Motor neuron (in vitro differentiated cells): ENCODE results near the gene FUBP3. TPM values are rescaled to one million over a fixed set of nuclear protein-coding genes. Genes with fewer than 3 reads are reported as not detected.

Source experiments
- ATAC-seq, 8 experiments: fragments of 200-7000 bp; cut with Tn5 transposase; replicated peaks in 6 of 8; 2 replicates each; pipeline ENCODE4 v1.8.0; 2021; ENCODE audit warnings: mild to moderate bottlenecking in 8 of 8, moderate library complexity in 8 of 8
- H3K27ac ChIP-seq, 2 donors: fragments of 250-450 bp; sonication (Bioruptor Pico); 2 replicates each; pipeline ENCODE4 v1.9.0; 2021; ENCODE audit warnings: antibody characterized with exemption in 2 of 2, mild to moderate bottlenecking in 2 of 2, moderate library complexity in 1 of 2
- H3K4me1 ChIP-seq, 2 donors: fragments of 250-450 bp; sonication (Bioruptor Pico); replicated peaks in 1 of 2; 2 replicates each; pipeline ENCODE4 v1.6.1; 2021; ENCODE audit warnings: antibody characterized with exemption in 2 of 2, mild to moderate bottlenecking in 2 of 2, moderate library complexity in 1 of 2
- H3K4me3 ChIP-seq, 5 donors: fragments of 250-450 bp; sonication (Bioruptor Pico); 2 replicates each; pipeline ENCODE4 v1.9.0; 2021; ENCODE audit warnings: antibody characterized with exemption in 5 of 5, mild to moderate bottlenecking in 5 of 5, moderate library complexity in 4 of 5
- WGBS, 10 experiments: fragments of 450-650 bp; shearing (Covaris generic); methylation state at CpG; one replicate each; pipeline ENCODE4 v1.0.0; 2022; 5-methylcytosine and 5-hydroxymethylcytosine counted together
- in situ Hi-C, 9 experiments: fragments of 400-800 bp; cut with MboI; loops; one replicate each; pipeline ENCODE4 v1.15.0; 2021; ENCODE audit warnings: low sequenced_read_pairs in 9 of 9, low pct_unique_long_range_greater_than_20kb in 2 of 9; ENCODE audit not compliant: unreplicated experiment in 9 of 9
- total RNA-seq, 8 experiments: library from RNA; unstranded; fragments of 300-600 nt; gene quantifications; 2 replicates each; pipeline versions ENCODE4 v1.2.3 to v1.2.4, GENCODE V29; 2022

The FUBP3 gene
- total RNA-seq, 8 experiments from 2014 or later: 32.5 to 65.0 (median 50.9) TPM

- Histone ChIP-seq H3K4me3 (no peak overlapping the region), H3K4me1 (peaks cover 16 to 21% of the 10 kb centered on the region in 2 donors), H3K27ac (no peak overlapping the region)
- WGBS, 10 experiments: 85 to 100% (median 100%) methylated on average over 1 to 4 of the region's 14 CpGs; no CpG with 5 or more reads in 6 of the 10 experiments
- in situ Hi-C loops: no loop called here
- ATAC-seq: peak in 2 of 8 experiments; percentile 27 to 45
Measured at GRCh38 chr9:130634191-130634768, 54.9 kb downstream of the FUBP3 start.

GRCh38 chr9:130634801-130635200 lies 55.4 kb downstream of the FUBP3 start:
- in situ Hi-C loops: no loop called here
- Histone ChIP-seq H3K27ac (no peak overlapping the region), H3K4me3 (no peak overlapping the region), H3K4me1 (peaks cover 12 to 18% of the 10 kb centered on the region in 2 donors)
- ATAC-seq: no peak
- 60 to 100% (median 95%) methylated on average over 1 to 5 of the region's 8 CpGs; no CpG with 5 or more reads in 6 of the 10 experiments for WGBS, 10 experiments

- WGBS, 10 experiments: 100% methylated on average over 1 to 2 of the region's 6 CpGs; no CpG with 5 or more reads in 8 of the 10 experiments
- H3K4me3 ChIP-seq: no peak overlapping the region
- H3K4me1 ChIP-seq: peaks cover 9 to 16% of the 10 kb centered on the region in 2 donors
- in situ Hi-C loops: no loop called here
- no peak overlapping the region for H3K27ac ChIP-seq
- no peak for ATAC-seq
Measured at GRCh38 chr9:130635306-130635705, 55.9 kb downstream of the FUBP3 start.

- in situ Hi-C loops: no loop called here
- Histone ChIP-seq H3K4me3 (no peak overlapping the region), H3K4me1 (peaks cover 9 to 16% of the 10 kb centered on the region in 2 donors), H3K27ac (no peak overlapping the region)
- WGBS, 10 experiments: 70 to 100% (median 94%) methylated on average over 1 to 18 of the region's 33 CpGs; no CpG with 5 or more reads in 2 of the 10 experiments
- no peak for ATAC-seq
Measured at GRCh38 chr9:130635721-130636647, 56.6 kb downstream of the FUBP3 start.

GRCh38 chr9:130636648-130637020 lies 57.3 kb downstream of the FUBP3 start:
- no peak for ATAC-seq
- peaks cover 9 to 16% of the 10 kb centered on the region in 2 donors for H3K4me1 ChIP-seq
- 60 to 100% (median 93%) methylated on average over 1 to 8 of the region's 9 CpGs; no CpG with 5 or more reads in 5 of the 10 experiments for WGBS, 10 experiments
- H3K4me3 ChIP-seq: no peak overlapping the region
- in situ Hi-C loops: no loop called here
- H3K27ac ChIP-seq: no peak overlapping the region

- in situ Hi-C loops: no loop called here
- Histone ChIP-seq H3K27ac (peak overlapping the region in 1 of 2 donors; percentile 54), H3K4me3 (no peak overlapping the region), H3K4me1 (peaks cover 9 to 16% of the 10 kb centered on the region in 2 donors)
- WGBS, 10 experiments: 76 to 91% (median 84%) methylated on average over 3 to 19 of the region's 37 CpGs; no CpG with 5 or more reads in 2 of the 10 experiments
- peak in 4 of 8 experiments; percentile 23 to 36 (median 34) for ATAC-seq
Measured at GRCh38 chr9:130638284-130639123, 59.1 kb downstream of the FUBP3 start.

- peak in 5 of 8 experiments; percentile 49 to 69 (median 62) for ATAC-seq
- H3K27ac ChIP-seq: peak overlapping the region in 1 of 2 donors; percentile 54
- in situ Hi-C loops: no loop called here
- no peak overlapping the region for H3K4me3 ChIP-seq
- 22 to 95% (median 55%) methylated on average over 1 to 14 of the region's 20 CpGs; no CpG with 5 or more reads in 1 of the 10 experiments for WGBS, 10 experiments
- H3K4me1 ChIP-seq: peaks cover 9 to 16% of the 10 kb centered on the region in 2 donors
Measured at GRCh38 chr9:130639124-130639765, 59.9 kb downstream of the FUBP3 start.

- ATAC-seq: peak in 2 of 8 experiments; percentile 23 to 27
- 50 to 100% (median 100%) methylated on average over 1 of the region's 17 CpGs; no CpG with 5 or more reads in 6 of the 10 experiments for WGBS, 10 experiments
- Histone ChIP-seq H3K4me1 (peaks cover 9 to 16% of the 10 kb centered on the region in 2 donors), H3K4me3 (no peak overlapping the region), H3K27ac (no peak overlapping the region)
- in situ Hi-C loops: no loop called here
Measured at GRCh38 chr9:130639866-130640555, 60.6 kb downstream of the FUBP3 start.

- Histone ChIP-seq H3K4me3 (no peak overlapping the region), H3K27ac (no peak overlapping the region), H3K4me1 (peaks cover 9 to 16% of the 10 kb centered on the region in 2 donors)
- WGBS, 10 experiments: 0 to 90% (median 71%) methylated on average over 1 to 7 of the region's 7 CpGs; no CpG with 5 or more reads in 5 of the 10 experiments
- no peak for ATAC-seq
- in situ Hi-C loops: no loop called here
Measured at GRCh38 chr9:130640681-130641080, 61.3 kb downstream of the FUBP3 start.

GRCh38 chr9:130642926-130643325 lies 63.5 kb downstream of the FUBP3 start:
- WGBS, 10 experiments: 0 to 100% (median 83%) methylated on average over 1 to 3 of the region's 8 CpGs; no CpG with 5 or more reads in 3 of the 10 experiments
- in situ Hi-C loops: no loop called here
- H3K4me1 ChIP-seq: peaks cover 9 to 16% of the 10 kb centered on the region in 2 donors
- peak in 1 of 8 experiments; percentile 36 for ATAC-seq
- no peak overlapping the region for H3K27ac ChIP-seq
- no peak overlapping the region for H3K4me3 ChIP-seq

- no peak overlapping the region for H3K4me3 ChIP-seq
- 46 to 100% (median 80%) methylated on average over 1 to 7 of the region's 15 CpGs; no CpG with 5 or more reads in 2 of the 10 experiments for WGBS, 10 experiments
- no peak for ATAC-seq
- in situ Hi-C loops: no loop called here
- no peaks in the 10 kb centered on the region for H3K4me1 ChIP-seq
- H3K27ac ChIP-seq: no peak overlapping the region
Measured at GRCh38 chr9:130651221-130651620, 71.8 kb downstream of the FUBP3 start.
